DND-41 (cell line): ENCODE measurements around the gene OSCP1.

Source experiments
- CTCF ChIP-seq: IDR thresholded peaks from 2 replicates; pipeline ENCODE4 v1.5.1; 2012; ENCODE audit warnings: borderline replicate concordance, low read length, moderate library complexity, mild to moderate bottlenecking; ENCODE audit not compliant: poor library complexity, severe bottlenecking; ENCODE audit errors: extremely low read depth
- EZH2 ChIP-seq: IDR thresholded peaks from 3 replicates; pipeline ENCODE4 v1.6.1; 2012; ENCODE audit warnings: borderline replicate concordance, low read depth, mild to moderate bottlenecking, moderate library complexity, low read length, inconsistent platforms; ENCODE audit not compliant: severe bottlenecking

GRCh38 chr1:36432616-36433015, 17.6 kb downstream of the OSCP1 start:
- TF ChIP-seq CTCF (no peak), EZH2 (no peak)
